ENCODE results near the gene ASPN.

Gene ASPN

DNA sequence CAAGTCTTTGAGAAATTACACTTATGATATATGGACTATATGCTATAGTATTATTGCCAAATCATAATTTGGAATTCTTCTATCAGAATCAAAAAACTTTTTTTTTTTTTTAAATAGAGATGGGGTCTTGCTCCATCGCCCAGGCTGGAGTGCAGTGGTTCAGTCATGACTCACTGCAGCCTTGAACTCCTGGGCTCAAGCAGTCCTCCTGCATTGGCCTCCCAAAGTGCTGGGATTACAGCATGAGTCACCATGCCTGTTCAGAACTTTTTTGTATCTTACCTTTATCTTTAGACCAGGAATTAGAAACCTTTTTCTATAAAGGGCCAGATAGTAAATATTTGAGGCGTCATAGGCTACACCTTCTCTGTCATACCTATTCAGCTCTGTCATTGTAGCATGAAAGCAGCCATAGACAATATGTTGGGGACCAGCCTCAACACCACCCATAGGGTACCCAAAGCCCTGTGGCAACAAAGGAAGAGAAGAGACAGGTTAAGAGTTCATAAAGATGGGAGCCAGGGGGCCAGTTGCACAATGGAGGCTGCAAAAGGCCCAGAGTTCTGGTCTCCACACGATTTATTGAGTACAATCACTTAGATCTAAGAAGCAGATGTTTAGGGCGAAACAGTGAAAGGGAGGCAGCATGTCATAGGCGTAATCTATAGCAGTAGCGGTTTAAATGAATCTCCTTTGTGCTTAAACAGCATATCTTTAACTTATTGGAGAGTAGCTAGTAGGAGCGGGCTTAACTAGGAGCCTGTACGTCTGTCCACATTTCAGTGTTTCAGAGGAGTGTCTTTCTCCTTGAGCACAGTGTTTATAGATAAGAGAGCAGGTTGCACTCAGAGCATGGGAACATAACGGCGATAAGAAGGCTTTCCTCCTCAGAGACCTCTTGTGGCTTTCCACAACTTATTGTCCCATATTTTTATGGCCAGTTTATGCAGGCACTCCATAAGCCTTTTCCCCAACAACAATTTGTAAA is 41.0 kb upstream of the ASPN start:
- TF ChIP-seq, protein P1, sequence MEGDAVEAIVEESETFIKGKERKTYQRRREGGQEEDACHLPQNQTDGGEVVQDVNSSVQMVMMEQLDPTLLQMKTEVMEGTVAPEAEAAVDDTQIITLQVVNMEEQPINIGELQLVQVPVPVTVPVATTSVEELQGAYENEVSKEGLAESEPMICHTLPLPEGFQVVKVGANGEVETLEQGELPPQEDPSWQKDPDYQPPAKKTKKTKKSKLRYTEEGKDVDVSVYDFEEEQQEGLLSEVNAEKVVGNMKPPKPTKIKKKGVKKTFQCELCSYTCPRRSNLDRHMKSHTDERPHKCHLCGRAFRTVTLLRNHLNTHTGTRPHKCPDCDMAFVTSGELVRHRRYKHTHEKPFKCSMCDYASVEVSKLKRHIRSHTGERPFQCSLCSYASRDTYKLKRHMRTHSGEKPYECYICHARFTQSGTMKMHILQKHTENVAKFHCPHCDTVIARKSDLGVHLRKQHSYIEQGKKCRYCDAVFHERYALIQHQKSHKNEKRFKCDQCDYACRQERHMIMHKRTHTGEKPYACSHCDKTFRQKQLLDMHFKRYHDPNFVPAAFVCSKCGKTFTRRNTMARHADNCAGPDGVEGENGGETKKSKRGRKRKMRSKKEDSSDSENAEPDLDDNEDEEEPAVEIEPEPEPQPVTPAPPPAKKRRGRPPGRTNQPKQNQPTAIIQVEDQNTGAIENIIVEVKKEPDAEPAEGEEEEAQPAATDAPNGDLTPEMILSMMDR (IDR thresholded peaks at IDR 0.05) = no peak

- TF ChIP-seq, protein P1 (IDR thresholded peaks at IDR 0.05) = no peak
These were observed 38.5 kb upstream of the ASPN start for GRCh38 chr9:92520837-92521236.

GRCh38 chr9:92518199-92518598 is 35.9 kb upstream of the ASPN start:
- TF ChIP-seq, protein P1 (IDR thresholded peaks at IDR 0.05) = no peak

DNA sequence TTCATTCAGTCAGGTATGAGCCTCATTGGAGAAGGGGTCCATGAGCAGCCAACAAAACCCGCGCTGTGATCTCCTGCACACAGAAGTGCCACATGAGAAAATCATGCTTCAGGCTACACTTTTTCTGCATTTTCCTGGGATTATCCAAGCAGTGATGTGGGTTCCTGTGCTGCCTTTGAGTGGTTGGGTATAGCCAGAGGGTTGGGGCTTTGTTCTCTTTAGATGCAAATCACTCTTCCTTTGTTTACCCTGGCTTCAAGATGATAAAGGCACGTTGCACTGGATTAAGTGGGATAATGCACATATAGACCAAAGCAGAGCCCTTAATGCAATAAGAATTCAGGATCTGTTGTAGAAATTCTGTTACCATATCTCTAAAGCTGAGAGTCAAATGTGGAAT is 34.7 kb upstream of the ASPN start:
- TF ChIP-seq, protein P1 (IDR thresholded peaks at IDR 0.05) = no peak

- TF ChIP-seq, protein P1 (IDR thresholded peaks at IDR 0.05) = no peak
These were observed 34.2 kb upstream of the ASPN start for GRCh38 chr9:92516521-92516920.

DNA sequence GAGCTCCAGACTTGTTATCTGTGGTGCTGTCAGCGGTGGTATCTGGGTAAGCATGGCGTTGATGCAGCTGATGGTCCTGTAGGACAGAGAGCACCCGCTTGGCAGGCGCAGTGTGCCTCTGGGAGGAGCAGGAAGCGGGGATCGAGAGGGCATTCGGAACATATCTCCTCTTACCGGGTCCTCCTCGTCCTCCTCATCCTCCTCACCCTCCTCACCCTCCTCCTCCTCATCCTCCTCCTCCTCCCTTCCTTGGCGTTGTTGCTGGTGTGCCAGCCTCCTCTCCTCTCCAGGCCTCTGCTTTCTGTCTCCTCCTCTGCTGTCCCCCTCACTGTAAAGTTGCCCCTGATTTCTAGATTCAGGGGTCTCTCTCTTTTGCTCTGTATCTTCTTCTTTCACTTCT is 32.3 kb upstream of the ASPN start:
- TF ChIP-seq, protein P1 (IDR thresholded peaks at IDR 0.05) = no peak

- TF ChIP-seq, protein P1 (IDR thresholded peaks at IDR 0.05) = no peak
These were observed 31.0 kb upstream of the ASPN start for GRCh38 chr9:92513349-92513748.
